K562 (cell line): Measurements from ENCODE around the gene TSGA10. TPM values are rescaled to one million over a fixed set of nuclear protein-coding genes. Genes with fewer than 3 reads are reported as not detected.

Experiments
- CHD4 ChIP-seq: fragments of 200-600 bp; sonication (generic); IDR thresholded peaks from 3 replicates; pipeline ENCODE4 v1.6.1; 2012; ENCODE audit warnings: low read depth, mild to moderate bottlenecking, mixed read lengths, low read length, inconsistent platforms; ENCODE audit not compliant: insufficient read depth, insufficient replicate concordance, poor library complexity, severe bottlenecking
- FOXJ2 ChIP-seq: fragments of 200-800 bp; sonication (Bioruptor generic); IDR thresholded peaks from 2 replicates; pipeline ENCODE4 v1.6.1; 2016; ENCODE audit warnings: missing genetic modification characterization, missing compliant biosample characterization
- FOXM1 ChIP-seq, 2 experiments: fragments of 450-650 bp in 1 of 2; sonication (generic) in 1 of 2; formaldehyde crosslinking in 1 of 2; IDR thresholded peaks; 2 replicates each; pipeline versions ENCODE4 v1.6.1 to v1.9.0; 2017 to 2022; ENCODE audit warnings: low read depth in 2 of 2, mild to moderate bottlenecking in 2 of 2, missing genetic modification reagents in 1 of 2, moderate library complexity in 1 of 2
- HDAC6 ChIP-seq: IDR thresholded peaks from 2 replicates; pipeline ENCODE4 v1.6.1; 2012; ENCODE audit warnings: low read depth, mild to moderate bottlenecking, control low read depth, inconsistent platforms, low read length, moderate library complexity
- HES1 ChIP-seq: fragments of 450-650 bp; IDR thresholded peaks from 2 replicates; pipeline ENCODE4 v1.6.1; 2016; ENCODE audit warnings: low read depth, mild to moderate bottlenecking, moderate library complexity
- NFRKB ChIP-seq: fragments of 450-650 bp; IDR thresholded peaks from 2 replicates; pipeline ENCODE4 v1.6.1; 2016; ENCODE audit warnings: low read depth
- NR2C2 ChIP-seq, 2 experiments: fragments of 200-800 bp in 1 of 2; sonication (Bioruptor generic) in 1 of 2; sonication (generic) in 1 of 2; formaldehyde crosslinking in 1 of 2; IDR thresholded peaks; 2 replicates each; pipeline versions ENCODE4 v1.6.1 to v1.8.0; 2016 to 2022; ENCODE audit warnings: mild to moderate bottlenecking in 1 of 2, missing compliant biosample characterization in 1 of 2, missing genetic modification characterization in 1 of 2, missing genetic modification reagents in 1 of 2
- PRPF4 ChIP-seq: fragments of 200-400 bp; formaldehyde crosslinking; IDR thresholded peaks from one replicate; pipeline ENCODE4 v1.6.1; 2017; ENCODE audit warnings: low read length, low read depth, mild to moderate bottlenecking; ENCODE audit not compliant: insufficient read depth, poor library complexity, severe bottlenecking
- RB1 ChIP-seq: fragments of 450-650 bp; IDR thresholded peaks from 2 replicates; pipeline ENCODE4 v1.6.1; 2017; ENCODE audit warnings: low read depth, mild to moderate bottlenecking
- SMARCE1 ChIP-seq: fragments of 450-650 bp; IDR thresholded peaks from 2 replicates; pipeline ENCODE4 v1.7.1; 2016; ENCODE audit warnings: mild to moderate bottlenecking
- TEAD2 ChIP-seq: fragments of 450-650 bp; IDR thresholded peaks from 2 replicates; pipeline ENCODE4 v1.6.1; 2016; ENCODE audit warnings: missing genetic modification characterization, control low read depth, missing compliant biosample characterization
- THRAP3 ChIP-seq: fragments of 450-650 bp; IDR thresholded peaks from 2 replicates; pipeline ENCODE4 v1.6.1; 2016; ENCODE audit warnings: mild to moderate bottlenecking, inconsistent platforms, borderline replicate concordance
- ZNF324 ChIP-seq: fragments of 250-450 bp; sonication (Bioruptor Pico); IDR thresholded peaks from 2 replicates; pipeline ENCODE4 v1.4.0; 2020; ENCODE audit warnings: mild to moderate bottlenecking
- ZNF347 ChIP-seq: fragments of 450-650 bp; formaldehyde crosslinking; IDR thresholded peaks from 2 replicates; pipeline ENCODE4 v1.4.0; 2020; ENCODE audit warnings: low read depth, mild to moderate bottlenecking, moderate library complexity
- ZNF57 ChIP-seq: fragments of 450-650 bp; formaldehyde crosslinking; IDR thresholded peaks from 2 replicates; pipeline ENCODE4 v1.4.0; 2020; ENCODE audit warnings: mild to moderate bottlenecking, moderate library complexity
- polyA plus RNA-seq, 8 experiments: library from polyadenylated mRNA; depleted of rRNA in 4 of 8; stranded (reverse) in 5 of 8; unstranded in 3 of 8; fragments of >200 nt; fragmentation: Nextera tagmentation in 2 of 8; fragmentation: Illumina TruSeq in 1 of 8; extraction: Ambion mirVana in 2 of 8; extraction: Trizol in 1 of 8; gene quantifications; 2 replicates each; pipeline versions ENCODE4 v1.2.1 to v1.2.3, GENCODE V29; 2011 to 2014; ENCODE audit warnings: inconsistent platforms in 1 of 8, missing spikeins in 1 of 8
- total RNA-seq, 7 experiments: library from RNA; depleted of rRNA in 6 of 7; stranded (reverse); fragments of >200 nt in 6 of 7; fragmentation: Illumina TruSeq in 2 of 7; extraction: Trizol in 2 of 7; gene quantifications; 2 replicates each; pipeline versions ENCODE4 v1.2.1 to v1.2.3, GENCODE V29; 2011 to 2021; ENCODE audit warnings: low replicate concordance in 1 of 7
- TF ChIP-seq, protein P1 (sequence below): fragments of 450-650 bp; formaldehyde crosslinking; IDR thresholded peaks from 2 replicates; pipeline ENCODE4 v1.4.0; 2020; ENCODE audit warnings: mild to moderate bottlenecking, mixed read lengths
- TF ChIP-seq, protein P2 (sequence below): fragments of 250-450 bp; sonication (Bioruptor Pico); IDR thresholded peaks from 2 replicates; pipeline ENCODE4 v1.8.0; 2022; ENCODE audit warnings: inconsistent platforms, mild to moderate bottlenecking, moderate library complexity, borderline replicate concordance
- TF ChIP-seq, protein P3 (sequence below): sonication (generic); formaldehyde crosslinking; IDR thresholded peaks from 2 replicates; pipeline ENCODE4 v1.8.0; 2023; ENCODE audit warnings: mild to moderate bottlenecking, missing genetic modification reagents
- TF ChIP-seq, protein P4 (sequence below): fragments of 250-450 bp; sonication (Bioruptor Pico); IDR thresholded peaks from 2 replicates; pipeline ENCODE4 v1.4.0; 2020; ENCODE audit warnings: mild to moderate bottlenecking, moderate library complexity

Gene TSGA10
- total and polyA plus RNA-seq, 9 of the 15 experiments (the other 6 are each of a cell fraction or from before 2014, with no cell fraction given), result 2.1 to 11.3 (median 3.2) TPM

GRCh38 chr2:99180755-99181623 lies 26.2 kb upstream of the TSGA10 start, which contains the start of the genes MITD1 and MRPL30 (continued):
- TF ChIP-seq, protein P1, sequence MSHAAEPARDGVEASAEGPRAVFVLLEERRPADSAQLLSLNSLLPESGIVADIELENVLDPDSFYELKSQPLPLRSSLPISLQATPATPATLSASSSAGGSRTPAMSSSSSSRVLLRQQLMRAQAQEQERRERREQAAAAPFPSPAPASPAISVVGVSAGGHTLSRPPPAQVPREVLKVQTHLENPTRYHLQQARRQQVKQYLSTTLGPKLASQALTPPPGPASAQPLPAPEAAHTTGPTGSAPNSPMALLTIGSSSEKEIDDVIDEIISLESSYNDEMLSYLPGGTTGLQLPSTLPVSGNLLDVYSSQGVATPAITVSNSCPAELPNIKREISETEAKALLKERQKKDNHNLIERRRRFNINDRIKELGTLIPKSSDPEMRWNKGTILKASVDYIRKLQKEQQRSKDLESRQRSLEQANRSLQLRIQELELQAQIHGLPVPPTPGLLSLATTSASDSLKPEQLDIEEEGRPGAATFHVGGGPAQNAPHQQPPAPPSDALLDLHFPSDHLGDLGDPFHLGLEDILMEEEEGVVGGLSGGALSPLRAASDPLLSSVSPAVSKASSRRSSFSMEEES (CRISPR knock-in tag), result peak; percentile 98
- TF ChIP-seq RB1, result peak; percentile 92
- no peak; the same call in 1 of the 2 replicates for TF ChIP-seq FOXJ2 (tag)
- TF ChIP-seq FOXM1 (IDR thresholded peaks at IDR 0.05; ENCODE audit: low read depth), result peak; percentile 30; the same call in 1 of the 2 replicates
- no peak for TF ChIP-seq FOXM1 (CRISPR knock-in tag; IDR thresholded peaks at IDR 0.05; ENCODE audit: low read depth)
- TF ChIP-seq ZNF324 (CRISPR knock-in tag), result peak; percentile 41; the same call in 1 of the 2 replicates
- no peak for TF ChIP-seq PRPF4
- TF ChIP-seq NFRKB, result peak; percentile 77
- no peak for TF ChIP-seq CHD4
- TF ChIP-seq, protein P2, sequence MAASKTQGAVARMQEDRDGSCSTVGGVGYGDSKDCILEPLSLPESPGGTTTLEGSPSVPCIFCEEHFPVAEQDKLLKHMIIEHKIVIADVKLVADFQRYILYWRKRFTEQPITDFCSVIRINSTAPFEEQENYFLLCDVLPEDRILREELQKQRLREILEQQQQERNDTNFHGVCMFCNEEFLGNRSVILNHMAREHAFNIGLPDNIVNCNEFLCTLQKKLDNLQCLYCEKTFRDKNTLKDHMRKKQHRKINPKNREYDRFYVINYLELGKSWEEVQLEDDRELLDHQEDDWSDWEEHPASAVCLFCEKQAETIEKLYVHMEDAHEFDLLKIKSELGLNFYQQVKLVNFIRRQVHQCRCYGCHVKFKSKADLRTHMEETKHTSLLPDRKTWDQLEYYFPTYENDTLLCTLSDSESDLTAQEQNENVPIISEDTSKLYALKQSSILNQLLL (CRISPR knock-in tag), result no peak
- no peak for TF ChIP-seq TEAD2 (tag)
- TF ChIP-seq, protein P3, sequence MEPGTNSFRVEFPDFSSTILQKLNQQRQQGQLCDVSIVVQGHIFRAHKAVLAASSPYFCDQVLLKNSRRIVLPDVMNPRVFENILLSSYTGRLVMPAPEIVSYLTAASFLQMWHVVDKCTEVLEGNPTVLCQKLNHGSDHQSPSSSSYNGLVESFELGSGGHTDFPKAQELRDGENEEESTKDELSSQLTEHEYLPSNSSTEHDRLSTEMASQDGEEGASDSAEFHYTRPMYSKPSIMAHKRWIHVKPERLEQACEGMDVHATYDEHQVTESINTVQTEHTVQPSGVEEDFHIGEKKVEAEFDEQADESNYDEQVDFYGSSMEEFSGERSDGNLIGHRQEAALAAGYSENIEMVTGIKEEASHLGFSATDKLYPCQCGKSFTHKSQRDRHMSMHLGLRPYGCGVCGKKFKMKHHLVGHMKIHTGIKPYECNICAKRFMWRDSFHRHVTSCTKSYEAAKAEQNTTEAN (CRISPR knock-in tag), result no peak
- TF ChIP-seq THRAP3, result no peak
- no peak for TF ChIP-seq HDAC6
- TF ChIP-seq ZNF57, result no peak
- TF ChIP-seq ZNF347 (CRISPR knock-in tag), result no peak
- TF ChIP-seq HES1, result no peak
- peak; percentile 94 for TF ChIP-seq NR2C2 (CRISPR knock-in tag; IDR thresholded peaks at IDR 0.05)
- peak; percentile 99 for TF ChIP-seq NR2C2 (tag; IDR thresholded peaks at IDR 0.05)
- TF ChIP-seq, protein P4, sequence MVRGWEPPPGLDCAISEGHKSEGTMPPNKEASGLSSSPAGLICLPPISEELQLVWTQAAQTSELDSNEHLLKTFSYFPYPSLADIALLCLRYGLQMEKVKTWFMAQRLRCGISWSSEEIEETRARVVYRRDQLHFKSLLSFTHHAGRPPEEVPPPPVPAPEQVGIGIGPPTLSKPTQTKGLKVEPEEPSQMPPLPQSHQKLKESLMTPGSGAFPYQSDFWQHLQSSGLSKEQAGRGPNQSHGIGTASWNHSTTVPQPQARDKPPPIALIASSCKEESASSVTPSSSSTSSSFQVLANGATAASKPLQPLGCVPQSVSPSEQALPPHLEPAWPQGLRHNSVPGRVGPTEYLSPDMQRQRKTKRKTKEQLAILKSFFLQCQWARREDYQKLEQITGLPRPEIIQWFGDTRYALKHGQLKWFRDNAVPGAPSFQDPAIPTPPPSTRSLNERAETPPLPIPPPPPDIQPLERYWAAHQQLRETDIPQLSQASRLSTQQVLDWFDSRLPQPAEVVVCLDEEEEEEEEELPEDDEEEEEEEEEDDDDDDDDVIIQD (CRISPR knock-in tag), result no peak
- no peak for TF ChIP-seq SMARCE1
